B cell (primary cell): ENCODE data around the gene RARA.

ENCODE experiments used
- CTCF ChIP-seq: fragments of 200-600 bp; IDR thresholded peaks from one replicate; pipeline ENCODE4 v1.8.0; 2022; ENCODE audit warnings: antibody characterized with exemption, mild to moderate bottlenecking
- EZH2 ChIP-seq: IDR thresholded peaks from 2 replicates; pipeline ENCODE4 v1.6.1; 2012; ENCODE audit warnings: borderline replicate concordance, low read depth, mild to moderate bottlenecking, moderate library complexity, low read length; ENCODE audit not compliant: insufficient read depth, poor library complexity, severe bottlenecking

- TF ChIP-seq CTCF: no peak
- no peak for TF ChIP-seq EZH2
Observed at GRCh38 chr17:40333781-40334448, 24.9 kb downstream of the RARA start.
